Keratinocyte (primary cell): ENCODE results near the gene SLA2. TPM values are rescaled to one million over a fixed set of nuclear protein-coding genes. Genes with fewer than 3 reads are reported as not detected.
"Not testable (repeated sequence)": the region's sequence is repeated elsewhere in the genome, so short reads cannot be mapped to it uniquely, and the experiment has no call there.

Experiments used
- DNase-seq: peaks from one replicate; pipeline ENCODE4 v3.0.0-alpha.2; 2011; ENCODE audit warnings: low read depth, missing footprints, low spot score
- FAIRE-seq: peaks from 2 replicates; lab custom pipeline; 2011; peaks lifted over from hg19 to GRCh38; lab: Jason Lieb, UNC
- H2AFZ ChIP-seq: 2 replicates; pipeline ENCODE4 v1.6.0; 2012; ENCODE audit warnings: low read length, control low read depth, inconsistent platforms; ENCODE audit not compliant: control insufficient read depth
- H3K27ac ChIP-seq: 2 replicates; pipeline ENCODE4 v1.5.1; 2011; ENCODE audit warnings: low read length; ENCODE audit not compliant: control insufficient read depth, insufficient read depth
- H3K27me3 ChIP-seq: 3 replicates; pipeline ENCODE4 v1.6.0; 2011; ENCODE audit warnings: low read length; ENCODE audit not compliant: control insufficient read depth, insufficient read depth; ENCODE audit errors: extremely low read depth
- H3K36me3 ChIP-seq, 2 experiments: 2 replicates in 1 of 2; 3 replicates in 1 of 2; pipeline ENCODE4 v1.5.1; 2011; ENCODE audit warnings: low read length in 2 of 2, mild to moderate bottlenecking in 1 of 2; ENCODE audit not compliant: control insufficient read depth in 2 of 2, insufficient read depth in 2 of 2; ENCODE audit errors: extremely low read depth in 1 of 2
- H3K4me1 ChIP-seq: 3 replicates; pipeline ENCODE4 v1.5.1; 2011; ENCODE audit warnings: low read length; ENCODE audit not compliant: control insufficient read depth, insufficient read depth; ENCODE audit errors: extremely low read depth
- H3K4me2 ChIP-seq: 3 replicates; pipeline ENCODE4 v1.6.0; 2011; ENCODE audit warnings: low read depth, low read length; ENCODE audit not compliant: control insufficient read depth, insufficient read depth; ENCODE audit errors: extremely low read depth
- H3K4me3 ChIP-seq, 3 experiments: fragments of 200-600 bp in 1 of 3; sonication (generic) in 1 of 3; 2 replicates in 2 of 3; 3 replicates in 1 of 3; pipeline ENCODE4 v1.5.1; 2011 to 2016; ENCODE audit warnings: low read length in 3 of 3, mild to moderate bottlenecking in 3 of 3, control low read depth in 2 of 3, inconsistent platforms in 1 of 3, low read depth in 1 of 3, mixed read lengths in 1 of 3, mixed run types in 1 of 3, moderate library complexity in 1 of 3; ENCODE audit not compliant: control insufficient read depth in 2 of 3, insufficient read depth in 2 of 3; ENCODE audit errors: extremely low read depth in 1 of 3
- H3K79me2 ChIP-seq: 2 replicates; pipeline ENCODE4 v1.6.0; 2012; ENCODE audit warnings: low read length; ENCODE audit not compliant: control insufficient read depth, insufficient read depth
- H3K9ac ChIP-seq: 3 replicates; pipeline ENCODE4 v1.6.0; 2011; ENCODE audit warnings: low read length; ENCODE audit not compliant: control insufficient read depth, insufficient read depth; ENCODE audit errors: extremely low read depth
- H3K9me1 ChIP-seq: 3 replicates; pipeline ENCODE4 v1.6.0; 2011; ENCODE audit warnings: low read length; ENCODE audit not compliant: control insufficient read depth, insufficient read depth; ENCODE audit errors: extremely low read depth
- H3K9me3 ChIP-seq: 2 replicates; pipeline ENCODE4 v1.5.1; 2012; ENCODE audit warnings: low read depth, low read length; ENCODE audit not compliant: control insufficient read depth
- H4K20me1 ChIP-seq: 3 replicates; pipeline ENCODE4 v1.6.0; 2011; ENCODE audit warnings: low read length; ENCODE audit not compliant: control insufficient read depth, insufficient read depth; ENCODE audit errors: extremely low read depth
- CTCF ChIP-seq, 3 experiments: IDR thresholded peaks in 1 of 3; conservative IDR thresholded peaks in 1 of 3; optimal IDR thresholded peaks in 1 of 3; 2 replicates in 2 of 3; 3 replicates in 1 of 3; pipeline versions ENCODE3 to v1.5.1; 2011; ENCODE audit warnings: low read length in 3 of 3, mild to moderate bottlenecking in 3 of 3, moderate library complexity in 2 of 3, control low read depth in 1 of 3, inconsistent platforms in 1 of 3; ENCODE audit not compliant: insufficient read depth in 2 of 3; ENCODE audit errors: extremely low read depth in 1 of 3
- EZH2 ChIP-seq: IDR thresholded peaks from one replicate; pipeline ENCODE4 v1.6.1; 2012; ENCODE audit warnings: inconsistent platforms, mild to moderate bottlenecking, low read length, moderate library complexity
- dilution Hi-C: fragments of 300-500 bp; cut with MboI; formaldehyde crosslinking; loops from one replicate; pipeline ENCODE4 v1.7.0; 2020; ENCODE audit warnings: low sequenced_read_pairs; ENCODE audit not compliant: extremely low pct_ligation_motif_present
- polyA plus RNA-seq, 5 experiments: library from polyadenylated mRNA; depleted of rRNA in 3 of 5; stranded (reverse) in 3 of 5; stranded (forward) in 1 of 5; unstranded in 1 of 5; fragments of >200 nt; gene quantifications; 1 replicate in 1 of 5; 2 replicates in 3 of 5; 3 replicates in 1 of 5; pipeline versions ENCODE4 v1.2.1 to v1.2.3, GENCODE V29; 2011 to 2012; ENCODE audit warnings: missing spikeins in 2 of 5, low read depth in 1 of 5, low replicate concordance in 1 of 5

Gene SLA2
- polyA plus RNA-seq, 1 donor (not counting 4 experiments of a cell fraction or from before 2014, with no cell fraction given): 0.04 TPM

GRCh38 chr20:36677422-36677771 lies 31.4 kb upstream of the SLA2 start:
- H4K20me1 ChIP-seq: no peaks in the 10 kb centered on the region
- H3K9me3 ChIP-seq: no peaks in the 10 kb centered on the region
- DNase-seq (no peak), FAIRE-seq (no peak)
- peaks cover 0 to 6% of the 10 kb centered on the region in 2 experiments for H3K36me3 ChIP-seq
- no peaks in the 10 kb centered on the region for H3K27me3 ChIP-seq
- H3K79me2 ChIP-seq: no peaks in the 10 kb centered on the region
- no peak for TF ChIP-seq EZH2
- no peak for TF ChIP-seq CTCF (optimal IDR thresholded peaks at IDR 0.05 in 1 of 3, IDR thresholded peaks at IDR 0.05 in 1 of 3, conservative IDR thresholded peaks at IDR 0.05 in 1 of 3; ENCODE audit: extremely low read depth in 1 of 3, insufficient read depth in 2 of 3, low read length in 3 of 3)
- no peaks in the 10 kb centered on the region for H3K9me1 ChIP-seq
- H2AFZ ChIP-seq: no peak overlapping the region
- dilution Hi-C loops: no loop called here
- no peak overlapping the region for H3K27ac ChIP-seq
- no peak overlapping the region for H3K4me2 ChIP-seq
- H3K9ac ChIP-seq: no peak overlapping the region
- H3K4me1 ChIP-seq: no peaks in the 10 kb centered on the region
- no peak overlapping the region for H3K4me3 ChIP-seq

GRCh38 chr20:36676701-36677421 lies 30.9 kb upstream of the SLA2 start:
- peaks cover 0 to 3% of the 10 kb centered on the region in 2 experiments for H3K36me3 ChIP-seq
- H2AFZ ChIP-seq: no peak overlapping the region
- no peaks in the 10 kb centered on the region for H3K4me1 ChIP-seq
- H3K4me3 ChIP-seq: no peak overlapping the region
- H3K9me1 ChIP-seq: no peaks in the 10 kb centered on the region
- H3K4me2 ChIP-seq: no peak overlapping the region
- DNase-seq (no peak), FAIRE-seq (no peak)
- no peak for TF ChIP-seq CTCF (optimal IDR thresholded peaks at IDR 0.05 in 1 of 3, IDR thresholded peaks at IDR 0.05 in 1 of 3, conservative IDR thresholded peaks at IDR 0.05 in 1 of 3; ENCODE audit: extremely low read depth in 1 of 3, insufficient read depth in 2 of 3, low read length in 3 of 3)
- no peak for TF ChIP-seq EZH2
- H3K9me3 ChIP-seq: no peaks in the 10 kb centered on the region
- H3K27me3 ChIP-seq: no peaks in the 10 kb centered on the region
- no peak overlapping the region for H3K27ac ChIP-seq
- no peak overlapping the region for H3K9ac ChIP-seq
- no peaks in the 10 kb centered on the region for H3K79me2 ChIP-seq
- dilution Hi-C loops: no loop called here
- no peaks in the 10 kb centered on the region for H4K20me1 ChIP-seq

- H3K9me1 ChIP-seq, H3K9ac ChIP-seq, dilution Hi-C loops, H3K9me3 ChIP-seq, H3K27ac ChIP-seq, H3K4me3 ChIP-seq, H4K20me1 ChIP-seq, H3K36me3 ChIP-seq, FAIRE-seq, H2AFZ ChIP-seq, DNase-seq, H3K4me2 ChIP-seq, H3K4me1 ChIP-seq, H3K79me2 ChIP-seq, H3K27me3 ChIP-seq: not testable (repeated sequence)
Observed at GRCh38 chr20:36675545-36675944, 29.5 kb upstream of the SLA2 start.
